GM12864 (cell line): Measurements from ENCODE around the gene NEXMIF.
"Not testable (repeated sequence)": the region's sequence is repeated elsewhere in the genome, so short reads cannot be mapped to it uniquely, and the experiment has no call there.

ENCODE experiments used
- DNase-seq: peaks from one replicate; pipeline ENCODE4 v3.0.0-alpha.2; 2011; ENCODE audit warnings: low read depth
- H3K4me3 ChIP-seq: 2 replicates; pipeline ENCODE4 v1.5.1; 2011; ENCODE audit warnings: mild to moderate bottlenecking, low read depth, low read length, control low read depth
- TF ChIP-seq, protein P1 (sequence below): IDR thresholded peaks from 2 replicates; pipeline ENCODE4 v1.5.1; 2011; ENCODE audit warnings: low read depth, mild to moderate bottlenecking, moderate library complexity, low read length, control low read depth, inconsistent platforms; ENCODE audit errors: missing control alignments

NEXMIF gene

DNA sequence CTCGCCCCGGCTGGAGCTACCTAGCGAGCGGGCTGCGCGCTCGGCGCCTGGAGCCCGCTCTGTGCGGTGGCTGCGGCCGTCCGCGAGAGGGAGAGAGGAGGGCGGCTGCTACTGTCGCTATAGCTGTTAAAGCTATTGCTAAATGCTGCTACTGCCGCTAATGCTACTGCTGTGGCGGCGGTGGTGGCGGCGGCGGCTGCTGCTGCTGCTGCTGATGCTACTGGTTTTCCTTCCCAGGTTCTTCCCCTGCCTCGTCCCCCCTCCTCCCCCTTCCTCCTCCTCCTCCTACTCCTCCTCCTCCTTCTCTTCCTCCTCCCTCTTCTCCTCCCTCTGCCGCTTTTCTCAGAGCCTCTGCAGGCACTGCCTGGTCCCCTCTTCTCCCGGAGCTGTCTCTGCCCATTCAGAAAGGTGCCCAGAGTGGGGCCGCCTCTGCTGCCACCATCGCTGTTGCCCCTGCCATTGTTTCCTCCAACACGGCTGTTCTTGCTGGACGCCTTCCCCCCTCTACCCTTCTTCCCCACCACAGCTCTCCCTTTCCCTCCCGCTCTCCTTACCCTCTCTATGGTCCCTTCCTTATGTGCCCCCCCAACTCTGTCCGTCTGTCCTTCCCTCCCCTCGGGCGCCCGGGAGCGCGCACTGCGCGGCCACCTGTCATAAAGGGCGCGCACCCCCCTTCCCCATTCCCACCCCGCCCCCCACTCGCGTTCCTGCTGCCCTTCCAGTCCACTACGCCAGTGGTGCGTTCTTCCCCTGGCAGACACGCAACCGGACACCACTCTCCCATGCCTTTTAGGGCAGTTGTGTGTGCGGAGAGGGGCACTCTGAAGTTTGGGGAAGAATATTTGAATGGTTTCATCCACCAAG, at the start of gene NEXMIF:
Gene NEXMIF (minus strand): TSS at position 228 of the 864 bp plus-strand sequence.
- TF ChIP-seq, protein P1, sequence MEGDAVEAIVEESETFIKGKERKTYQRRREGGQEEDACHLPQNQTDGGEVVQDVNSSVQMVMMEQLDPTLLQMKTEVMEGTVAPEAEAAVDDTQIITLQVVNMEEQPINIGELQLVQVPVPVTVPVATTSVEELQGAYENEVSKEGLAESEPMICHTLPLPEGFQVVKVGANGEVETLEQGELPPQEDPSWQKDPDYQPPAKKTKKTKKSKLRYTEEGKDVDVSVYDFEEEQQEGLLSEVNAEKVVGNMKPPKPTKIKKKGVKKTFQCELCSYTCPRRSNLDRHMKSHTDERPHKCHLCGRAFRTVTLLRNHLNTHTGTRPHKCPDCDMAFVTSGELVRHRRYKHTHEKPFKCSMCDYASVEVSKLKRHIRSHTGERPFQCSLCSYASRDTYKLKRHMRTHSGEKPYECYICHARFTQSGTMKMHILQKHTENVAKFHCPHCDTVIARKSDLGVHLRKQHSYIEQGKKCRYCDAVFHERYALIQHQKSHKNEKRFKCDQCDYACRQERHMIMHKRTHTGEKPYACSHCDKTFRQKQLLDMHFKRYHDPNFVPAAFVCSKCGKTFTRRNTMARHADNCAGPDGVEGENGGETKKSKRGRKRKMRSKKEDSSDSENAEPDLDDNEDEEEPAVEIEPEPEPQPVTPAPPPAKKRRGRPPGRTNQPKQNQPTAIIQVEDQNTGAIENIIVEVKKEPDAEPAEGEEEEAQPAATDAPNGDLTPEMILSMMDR = peak; percentile 30
- no peak for DNase-seq
- H3K4me3 ChIP-seq = peak within 1 kb of the TSS; percentile 53

DNA sequence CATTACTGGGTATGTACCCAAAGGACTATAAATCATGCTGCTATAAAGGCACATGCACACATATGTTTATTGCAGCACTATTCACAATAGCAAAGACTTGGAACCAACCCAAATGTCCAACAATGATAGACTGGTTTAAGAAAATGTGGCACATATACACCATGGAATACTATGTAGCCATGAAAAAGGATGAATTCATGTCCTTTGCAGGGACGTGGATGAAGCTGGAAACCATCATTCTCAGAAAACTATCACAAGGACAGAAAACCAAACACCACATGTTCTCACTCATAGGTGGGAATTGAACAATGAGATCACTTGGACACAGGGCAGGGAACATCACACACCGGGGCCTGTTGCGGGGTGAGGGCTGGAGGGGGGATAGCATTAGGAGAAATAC, 36.7 kb upstream of the NEXMIF start:
- DNase-seq = not testable (repeated sequence)

DNA sequence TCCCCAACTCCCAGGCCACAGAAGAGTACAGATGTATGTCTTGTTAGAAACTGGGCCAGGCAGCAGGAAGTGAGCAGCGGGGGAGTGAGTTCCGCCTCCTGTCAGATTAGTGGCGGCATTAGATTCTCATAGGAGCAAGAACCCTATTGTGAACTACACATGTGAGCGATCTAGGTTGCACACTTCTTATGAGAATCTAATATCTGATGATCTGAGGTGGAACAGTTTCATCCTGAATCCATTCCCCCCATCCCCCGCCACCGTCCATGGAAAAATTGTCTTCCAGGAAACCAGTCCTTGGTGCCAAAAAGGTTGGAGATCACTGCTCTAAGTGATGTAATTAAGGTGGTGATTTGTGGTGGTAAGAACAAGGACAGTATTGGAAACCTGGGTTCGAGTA, 24.5 kb upstream of the NEXMIF start:
- H3K4me3 ChIP-seq = no peak overlapping the region
- DNase-seq = no peak
- TF ChIP-seq, protein P1 = no peak

More for the DNA sequence above, 36.7 kb upstream of the NEXMIF start:
- H3K4me3 ChIP-seq = not testable (repeated sequence)

DNA sequence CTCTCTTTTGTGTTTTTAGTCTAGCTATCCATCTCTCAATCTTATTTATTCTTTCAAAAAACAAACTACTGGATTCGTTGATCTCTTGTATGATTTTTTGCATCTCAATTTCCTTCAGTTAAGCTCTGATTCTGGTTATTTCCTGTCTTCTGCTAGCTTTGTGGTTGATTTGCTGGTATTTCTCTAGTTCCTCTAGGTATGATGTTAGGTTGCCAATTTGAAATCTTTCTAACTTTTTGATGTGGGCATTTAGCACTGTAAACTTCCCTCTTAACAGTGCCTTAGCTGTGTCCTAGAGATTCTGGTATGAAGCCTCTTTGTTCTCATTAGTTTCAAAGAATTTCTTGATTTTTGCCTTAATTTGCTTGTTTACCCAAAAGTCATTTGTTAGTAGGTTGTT, 15.2 kb upstream of the NEXMIF start:
- no peak for DNase-seq
- TF ChIP-seq, protein P1 = no peak
- H3K4me3 ChIP-seq = no peak overlapping the region

DNA sequence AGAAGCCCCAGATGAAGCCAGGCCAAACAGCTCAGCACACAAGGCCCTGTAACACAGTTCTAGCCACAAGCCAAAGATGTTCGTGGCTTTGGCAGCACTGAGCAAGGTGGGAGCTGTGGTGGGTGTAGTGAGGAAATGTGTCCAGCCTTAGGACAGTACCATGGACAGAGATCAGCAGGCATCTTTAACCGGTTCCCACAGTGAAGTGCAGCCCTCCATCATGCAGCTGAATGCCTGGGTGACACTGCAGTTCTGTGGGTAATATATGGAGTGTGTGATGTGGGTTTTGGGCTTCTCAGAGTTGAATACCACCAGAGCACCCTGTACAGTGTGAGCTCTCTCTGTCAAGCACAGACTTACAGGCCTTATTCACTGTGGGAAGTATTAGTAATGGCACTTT, 6.0 kb upstream of the NEXMIF start:
- TF ChIP-seq, protein P1 = no peak
- H3K4me3 ChIP-seq = no peak overlapping the region
- no peak for DNase-seq

- TF ChIP-seq, protein P1 = no peak
- DNase-seq = no peak
- peak overlapping the region; percentile 53 for H3K4me3 ChIP-seq
These were observed 615 bp downstream of the NEXMIF start for GRCh38 chrX:74924449-74925224.

GRCh38 chrX:74923942-74924448, 1.3 kb downstream of the NEXMIF start:
- H3K4me3 ChIP-seq = peak overlapping the region; percentile 53
- no peak for DNase-seq
- TF ChIP-seq, protein P1 = no peak
